ENCODE data around the gene CEP68.

- TF ChIP-seq POLR2A (IDR thresholded peaks at IDR 0.05; ENCODE audit: low read length) (no peak), CTCF (IDR thresholded peaks at IDR 0.05) (no peak), HOXB13 (CRISPR knock-in tag; IDR thresholded peaks at IDR 0.05; ENCODE audit: low read depth) (no peak), MAX (IDR thresholded peaks at IDR 0.05) (no peak), USF2 (IDR thresholded peaks at IDR 0.05) (no peak), HOXB5 (CRISPR knock-in tag; IDR thresholded peaks at IDR 0.05) (no peak), RFX5 (IDR thresholded peaks at IDR 0.05) (no peak), ZFP36 (IDR thresholded peaks at IDR 0.05; ENCODE audit: borderline replicate concordance, partially characterized antibody) (no peak), CEBPB (IDR thresholded peaks at IDR 0.05) (no peak), MAFK (IDR thresholded peaks at IDR 0.05; ENCODE audit: partially characterized antibody) (no peak)
Measured at GRCh38 chr2:65096948-65097347, 40.7 kb downstream of the CEP68 start.

Data from A549 (cell line).